Stimulated activated naive CD8-positive, alpha-beta T cell treated with anti-CD3 and anti-CD28 coated beads, Interleukin-15, amount 100 ng/mL, for 72 hours (primary cell): Measurements from ENCODE around the gene PTX4.
A peak's percentile ranks its signal among the peaks of the same experiment; 100 is the strongest.
"Not testable (repeated sequence)": the region's sequence is repeated elsewhere in the genome, so short reads cannot be mapped to it uniquely, and the experiment has no call there.

Source experiments
- ATAC-seq: fragments of 150-1000 bp; cut with Tn5 transposase; 2 replicates; pipeline ENCODE4 v1.10.0; 2021; ENCODE audit warnings: mild to moderate bottlenecking, moderate library complexity
- DNase-seq, 2 donors: peaks; one replicate each; pipeline ENCODE4 v3.0.0; 2021 to 2022
- H3K27ac Mint-ChIP-seq, 2 donors: one replicate each; pipeline ENCODE4 v1.8.0; 2022; ENCODE audit warnings: mild to moderate bottlenecking in 2 of 2, mixed read lengths in 2 of 2, moderate library complexity in 2 of 2
- H3K27me3 Mint-ChIP-seq: one replicate; pipeline ENCODE4 v1.8.0; 2022; ENCODE audit warnings: mixed read lengths
- H3K4me1 Mint-ChIP-seq: one replicate; pipeline ENCODE4 v1.8.0; 2022; ENCODE audit warnings: mild to moderate bottlenecking, mixed read lengths
- H3K4me3 Mint-ChIP-seq, 2 donors: one replicate each; pipeline ENCODE4 v1.8.0; 2022; ENCODE audit warnings: mild to moderate bottlenecking in 2 of 2, mixed read lengths in 2 of 2, moderate library complexity in 1 of 2
- H3K9me3 Mint-ChIP-seq, 2 donors: one replicate each; pipeline ENCODE4 v1.8.0; 2022; ENCODE audit warnings: mixed read lengths in 2 of 2

Gene PTX4

DNA sequence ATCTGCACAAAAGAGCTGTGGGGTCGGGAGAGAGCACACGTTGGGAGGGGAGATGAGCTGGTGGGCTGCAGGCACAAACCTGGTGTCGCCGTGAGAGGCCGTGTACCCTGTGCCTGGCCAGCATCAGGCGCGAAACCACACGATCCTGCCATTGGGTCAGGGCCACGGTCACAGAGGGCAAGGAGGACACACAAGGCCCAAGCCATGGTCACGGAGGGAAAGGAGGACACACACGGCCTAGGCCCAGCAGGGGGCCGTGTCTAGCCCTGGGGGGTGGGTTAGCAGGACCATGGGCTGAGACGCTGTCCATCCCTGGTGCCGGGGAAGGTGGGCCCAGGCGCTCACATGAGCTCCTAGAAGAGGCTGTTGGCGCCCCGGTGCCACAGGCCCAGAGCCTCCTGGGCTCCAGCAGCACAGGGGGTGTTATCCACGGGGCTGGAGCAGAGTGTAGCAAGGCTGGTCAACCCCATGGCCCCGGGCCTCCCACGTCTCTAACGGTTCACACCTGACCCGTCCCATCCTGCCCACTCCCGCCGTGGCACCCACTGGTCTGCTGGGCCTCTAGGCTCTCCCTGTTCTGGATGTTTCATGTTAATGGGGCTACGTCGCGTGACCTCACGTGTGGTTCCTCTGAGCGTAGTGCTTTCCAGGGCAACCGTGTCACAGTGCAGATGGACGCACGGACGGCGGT, 36.9 kb downstream of the PTX4 start:
- no peak for DNase-seq
- peak overlapping the region; percentile 48 to 78 for H3K27ac Mint-ChIP-seq
- no peaks in the 10 kb centered on the region for H3K9me3 Mint-ChIP-seq
- H3K4me3 Mint-ChIP-seq, result no peak overlapping the region
- peaks cover 5% of the 10 kb centered on the region for H3K4me1 Mint-ChIP-seq
- no peak for ATAC-seq
- no peaks in the 10 kb centered on the region for H3K27me3 Mint-ChIP-seq

DNA sequence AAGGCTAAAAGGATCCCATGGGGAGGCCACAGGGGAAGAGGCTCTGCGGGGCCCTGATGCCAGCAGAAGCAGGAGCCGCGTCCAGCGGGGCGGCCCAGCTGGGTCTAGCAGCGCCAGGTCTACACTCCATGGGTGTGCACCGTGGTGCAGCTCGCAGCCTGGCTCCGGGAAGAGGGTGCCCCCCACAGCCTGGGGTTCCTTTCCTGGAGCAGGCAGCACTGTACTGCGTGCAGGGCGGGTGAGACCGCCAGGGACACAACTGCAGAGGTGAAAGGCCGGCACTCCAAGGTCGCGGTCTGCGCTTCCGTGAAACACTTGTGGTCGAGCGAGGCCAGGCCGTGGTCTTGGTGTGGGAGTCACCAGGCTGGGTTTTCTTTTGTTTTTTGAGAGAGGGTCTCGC, 37.9 kb downstream of the PTX4 start:
- Mint-ChIP-seq H3K4me3 (no peak overlapping the region), H3K9me3 (no peaks in the 10 kb centered on the region), H3K27ac (no peak overlapping the region), H3K4me1 (peaks cover 5% of the 10 kb centered on the region), H3K27me3 (no peaks in the 10 kb centered on the region)
- ATAC-seq, result no peak
- no peak for DNase-seq

DNA sequence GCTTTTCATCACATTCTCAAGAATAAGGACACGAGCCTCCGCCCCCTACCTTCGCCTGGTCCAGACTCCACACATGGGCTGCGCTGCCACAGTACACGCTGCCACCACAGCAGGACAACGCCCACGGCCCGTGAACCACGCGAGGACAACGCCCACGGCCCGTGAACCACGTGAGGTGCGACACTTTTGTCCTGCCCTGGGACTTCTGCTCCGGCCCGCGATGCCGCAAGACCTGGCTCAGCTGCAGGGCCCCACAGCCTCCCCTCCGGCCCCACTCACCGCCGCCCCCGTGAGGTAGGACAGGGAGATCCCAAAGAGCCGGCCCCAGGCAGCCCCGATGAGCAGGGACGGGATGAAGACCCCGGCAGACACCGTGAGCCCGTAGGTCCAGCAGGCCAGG, 38.5 kb downstream of the PTX4 start:
- Mint-ChIP-seq H3K4me1 (peaks cover 5% of the 10 kb centered on the region), H3K27me3 (no peaks in the 10 kb centered on the region), H3K4me3 (no peak overlapping the region), H3K27ac (no peak overlapping the region), H3K9me3 (no peaks in the 10 kb centered on the region)
- DNase-seq (no peak), ATAC-seq (no peak)

DNA sequence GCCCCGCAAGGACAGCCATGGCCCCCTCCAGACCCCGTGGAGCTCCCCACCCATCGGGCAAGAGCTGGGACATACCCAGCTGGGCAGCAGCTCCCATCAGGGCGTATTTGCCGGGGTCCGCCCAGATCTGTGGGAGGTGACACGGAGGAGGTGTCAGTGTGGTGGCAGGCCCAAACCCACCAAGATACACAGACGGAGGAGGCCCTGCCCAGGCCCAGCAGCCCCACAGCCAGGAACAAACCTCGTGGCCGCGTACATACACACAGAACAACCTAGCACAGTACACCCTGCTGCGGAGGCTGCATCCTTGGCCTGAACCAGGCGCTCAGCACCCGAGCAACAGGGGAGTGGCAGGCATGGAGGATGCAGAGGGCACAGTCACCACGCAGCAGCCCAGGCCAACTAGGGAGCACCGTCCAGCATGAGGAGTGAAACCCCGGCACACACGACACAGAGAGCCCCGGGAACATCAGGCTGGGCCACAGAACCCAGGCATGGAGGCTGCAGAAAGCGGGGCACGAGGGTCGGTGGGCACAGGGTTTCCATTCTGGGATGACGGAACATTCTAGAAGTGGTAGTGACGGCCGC, 39.4 kb downstream of the PTX4 start:
- ATAC-seq (no peak), DNase-seq (no peak)
- peak overlapping the region in 1 of 2 donors; percentile 19 for H3K27ac Mint-ChIP-seq
- no peak overlapping the region for H3K4me3 Mint-ChIP-seq
- H3K9me3 Mint-ChIP-seq, result no peaks in the 10 kb centered on the region
- peaks cover 5% of the 10 kb centered on the region for H3K4me1 Mint-ChIP-seq
- no peaks in the 10 kb centered on the region for H3K27me3 Mint-ChIP-seq

DNA sequence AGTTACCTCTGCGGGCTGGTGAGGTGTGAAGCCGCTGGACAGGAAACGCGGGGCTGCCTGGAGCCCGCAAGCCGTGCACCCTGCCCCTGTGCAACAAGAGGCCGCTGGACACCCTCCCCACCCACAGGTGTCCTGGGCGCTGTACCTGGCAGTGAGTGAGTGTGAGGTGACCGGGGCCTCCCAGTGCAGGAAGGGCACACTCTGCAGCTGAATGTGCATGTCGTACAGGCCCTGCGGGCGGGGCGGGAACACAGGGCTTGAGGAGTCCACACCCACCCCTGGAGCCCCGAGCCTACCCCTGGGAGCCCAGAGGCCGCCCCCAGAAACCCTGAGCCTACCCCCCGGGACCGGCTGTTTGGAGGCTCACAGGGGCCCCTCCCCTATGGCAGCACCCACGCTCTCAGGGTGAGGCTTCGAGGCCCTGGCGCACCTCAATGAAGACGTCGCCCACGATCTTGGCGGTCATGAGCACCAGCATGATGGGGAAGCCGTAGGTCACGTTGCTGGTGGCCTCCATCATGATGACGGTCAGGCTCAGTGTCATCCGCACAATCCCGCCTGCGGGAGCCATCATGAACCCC, 40.1 kb downstream of the PTX4 start:
- H3K9me3 Mint-ChIP-seq, result no peaks in the 10 kb centered on the region
- ATAC-seq (no peak), DNase-seq (no peak)
- H3K4me1 Mint-ChIP-seq, result peaks cover 5% of the 10 kb centered on the region
- no peaks in the 10 kb centered on the region for H3K27me3 Mint-ChIP-seq
- H3K4me3 Mint-ChIP-seq, result no peak overlapping the region
- peak overlapping the region in 1 of 2 donors; percentile 71 for H3K27ac Mint-ChIP-seq

DNA sequence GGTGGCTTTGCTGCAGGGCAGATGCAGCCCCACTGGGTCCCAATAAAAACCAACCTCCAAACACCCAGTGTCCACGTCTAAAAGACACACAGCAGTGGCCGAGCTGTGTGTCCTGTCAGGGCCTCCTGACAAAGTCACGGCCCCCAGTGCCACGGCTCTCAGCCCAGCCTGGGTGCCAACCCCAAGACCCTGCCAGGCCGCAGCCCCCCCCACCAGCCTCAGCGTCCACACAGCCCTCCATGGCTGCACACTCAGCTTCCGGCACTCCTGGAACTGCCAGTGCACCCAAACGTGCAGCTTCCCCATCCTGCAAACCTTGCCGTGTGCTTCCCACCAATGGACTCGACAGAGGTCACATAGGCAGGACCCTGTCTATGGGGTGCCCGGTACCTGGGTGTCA, 40.8 kb downstream of the PTX4 start:
- Mint-ChIP-seq H3K27ac (no peak overlapping the region), H3K9me3 (no peaks in the 10 kb centered on the region), H3K4me3 (no peak overlapping the region), H3K4me1 (peaks cover 5% of the 10 kb centered on the region), H3K27me3 (no peaks in the 10 kb centered on the region)
- DNase-seq (no peak), ATAC-seq (no peak)

DNA sequence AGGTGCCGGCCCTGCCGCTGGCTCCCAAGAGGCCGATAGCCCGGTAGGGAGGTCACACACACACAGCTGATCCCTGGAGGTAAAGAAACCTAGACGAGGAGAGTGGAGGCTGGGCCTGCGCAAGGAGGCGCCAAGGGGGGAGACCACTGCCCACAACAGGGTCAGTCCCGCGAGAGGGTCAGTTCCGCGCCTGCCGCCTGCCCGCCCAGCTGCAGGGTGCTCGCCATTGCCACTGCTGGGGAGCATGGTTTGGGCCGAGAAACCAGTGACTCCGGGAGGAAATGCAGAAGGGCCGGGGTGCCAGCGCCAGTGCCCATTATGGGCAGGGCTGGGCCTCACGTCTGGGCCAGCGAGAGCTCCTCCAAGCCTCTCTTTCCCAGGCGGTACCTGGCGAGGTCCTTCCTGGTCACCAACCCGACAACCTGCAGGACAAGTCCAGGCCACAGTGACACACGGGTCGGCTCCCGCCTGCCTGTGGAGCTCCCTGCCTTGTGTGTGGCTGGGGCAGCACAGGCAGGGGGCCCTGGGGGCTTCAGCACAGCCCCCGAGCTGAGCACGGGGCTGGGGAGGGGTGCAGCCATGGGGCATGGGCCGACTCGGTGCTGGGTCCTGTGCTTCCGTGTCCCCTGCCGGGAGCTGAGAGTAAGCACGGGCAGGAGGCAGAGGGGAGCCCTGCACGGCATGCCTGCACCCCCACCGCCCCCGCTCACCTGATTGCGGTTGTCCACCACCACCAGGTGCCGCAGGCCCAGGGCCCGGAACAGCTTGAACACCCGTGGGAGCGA, 42.3 kb downstream of the PTX4 start:
- H3K4me1 Mint-ChIP-seq, result peaks cover 3% of the 10 kb centered on the region
- no peaks in the 10 kb centered on the region for H3K27me3 Mint-ChIP-seq
- no peaks in the 10 kb centered on the region for H3K9me3 Mint-ChIP-seq
- H3K4me3 Mint-ChIP-seq, result no peak overlapping the region
- DNase-seq (no peak), ATAC-seq (no peak)
- H3K27ac Mint-ChIP-seq, result no peak overlapping the region

DNA sequence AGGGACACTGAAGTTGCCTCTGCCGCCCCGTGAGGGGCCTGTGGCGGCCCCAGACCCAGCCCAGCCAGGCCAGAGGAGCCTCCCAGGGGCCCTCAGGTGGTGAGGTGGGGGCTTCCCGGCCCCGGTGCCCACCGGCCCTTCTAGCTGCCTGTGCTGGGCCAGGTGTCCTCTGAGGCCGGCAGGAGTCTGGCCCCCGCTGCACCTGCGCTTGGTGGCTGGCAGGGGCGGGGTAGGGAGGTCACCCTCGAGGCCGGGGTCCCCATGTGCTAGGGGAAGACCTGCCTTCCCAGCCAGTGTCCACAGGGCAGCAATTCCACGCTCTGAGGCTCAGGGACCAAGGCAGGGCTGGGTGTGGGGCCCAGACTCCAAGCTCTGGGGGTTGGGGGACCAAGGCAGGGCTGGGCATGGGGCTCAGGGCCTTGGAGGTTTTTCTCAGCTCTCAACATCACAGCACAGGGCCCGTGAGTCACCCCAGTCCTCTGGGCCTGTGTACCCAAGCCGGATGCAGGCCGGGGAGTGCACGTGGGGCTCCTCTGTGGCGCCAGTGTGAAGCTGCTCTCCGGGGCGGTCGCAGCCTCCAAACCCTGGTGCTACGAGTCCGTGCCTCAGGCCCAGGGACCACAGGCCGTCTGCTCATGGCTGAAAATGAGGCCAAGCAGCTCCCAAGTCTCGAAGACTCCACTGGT, 43.1 kb downstream of the PTX4 start:
- Mint-ChIP-seq H3K4me1 (no peaks in the 10 kb centered on the region), H3K27ac (no peak overlapping the region), H3K9me3 (no peaks in the 10 kb centered on the region), H3K27me3 (no peaks in the 10 kb centered on the region), H3K4me3 (no peak overlapping the region)
- ATAC-seq, result no peak
- DNase-seq, result no peak

DNA sequence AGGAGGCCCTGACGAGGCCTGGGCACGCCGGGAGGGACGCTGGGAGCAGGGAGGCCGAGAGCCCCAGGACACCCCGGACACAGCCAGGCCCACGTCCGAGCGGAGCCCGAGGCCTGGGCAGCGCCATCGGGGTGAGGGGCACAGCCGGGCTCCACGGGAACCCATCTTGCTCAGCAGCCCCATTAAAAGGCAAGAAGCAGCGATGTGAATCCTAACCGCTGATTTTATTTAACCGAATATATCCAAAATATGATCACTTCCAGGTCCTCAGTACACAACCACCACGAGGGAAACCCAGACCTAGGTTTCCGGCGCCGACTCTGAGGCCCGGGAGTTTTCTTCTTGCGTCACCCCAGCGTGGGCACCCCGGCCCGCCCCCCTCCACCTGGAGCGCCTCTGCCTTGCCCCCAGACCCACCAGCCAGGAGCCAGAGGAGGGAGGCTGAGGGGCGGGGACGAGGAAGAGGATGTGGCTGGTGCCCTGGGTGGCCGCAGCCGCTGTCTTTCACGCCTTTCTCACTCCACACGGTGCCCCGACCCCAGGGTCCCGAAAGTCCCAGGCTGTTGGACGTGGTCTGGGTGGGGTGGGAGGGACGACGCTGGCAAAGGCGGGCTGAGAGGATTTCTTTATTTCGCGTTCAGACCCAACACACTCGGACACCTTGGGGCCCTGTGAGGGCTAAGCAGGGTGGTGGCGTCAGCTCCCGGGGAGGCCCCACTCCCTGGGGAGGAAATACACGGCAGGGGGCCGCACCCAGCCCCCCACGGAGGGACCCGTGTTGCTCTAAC, 43.8 kb downstream of the PTX4 start:
- Mint-ChIP-seq H3K4me1 (no peaks in the 10 kb centered on the region), H3K27ac (no peak overlapping the region), H3K4me3 (no peak overlapping the region), H3K9me3 (no peaks in the 10 kb centered on the region), H3K27me3 (no peaks in the 10 kb centered on the region)
- ATAC-seq, result no peak
- DNase-seq, result no peak

DNA sequence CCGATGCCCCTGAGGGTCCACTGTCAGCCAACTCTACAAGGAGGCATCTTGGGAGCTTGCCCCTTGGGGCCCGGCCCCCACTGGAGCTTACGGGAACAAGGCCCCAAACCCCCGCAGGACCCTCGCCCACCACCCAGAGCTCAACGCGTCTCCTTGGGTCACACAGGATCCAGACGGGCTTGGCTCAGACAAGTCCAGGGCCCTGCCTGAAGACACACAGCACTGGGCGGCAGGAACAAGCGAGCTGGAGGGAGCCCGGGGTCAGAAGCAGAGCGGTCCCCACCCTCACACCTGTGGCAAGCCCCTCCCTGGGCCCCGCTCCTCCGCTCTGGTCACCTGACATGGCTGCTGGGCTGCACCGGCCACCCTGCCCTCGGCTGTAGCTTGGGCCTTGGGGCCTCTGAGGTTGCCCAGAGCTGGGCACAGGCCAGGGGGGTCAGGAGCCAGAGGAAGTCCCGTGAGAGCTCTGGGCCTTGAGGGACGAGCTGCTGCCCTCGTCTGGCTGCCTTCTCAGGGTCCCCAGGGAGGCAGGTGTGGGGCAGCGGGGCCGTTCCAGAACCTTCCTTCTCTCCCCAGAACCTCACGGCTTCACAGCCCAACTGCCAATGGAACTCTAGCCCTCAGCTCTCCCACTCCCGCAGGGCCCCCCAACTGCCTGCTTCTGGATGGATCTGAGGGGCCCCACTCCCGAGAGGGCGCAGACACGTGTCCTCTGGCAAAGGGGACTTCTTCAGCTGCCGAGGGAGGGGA, 44.6 kb downstream of the PTX4 start, which contains the start of gene CCDC154:
CCDC154 (minus strand) TSS at position 577 of the 750 bp plus-strand sequence; CDS start at position 343, 234 bp downstream.
- no peak within 1 kb of the TSS for H3K27ac Mint-ChIP-seq
- ATAC-seq (no peak), DNase-seq (no peak)
- no peaks in the 10 kb centered on the region for H3K9me3 Mint-ChIP-seq
- no peaks in the 10 kb centered on the region for H3K4me1 Mint-ChIP-seq
- no peak within 1 kb of the TSS for H3K4me3 Mint-ChIP-seq
- H3K27me3 Mint-ChIP-seq, result no peaks in the 10 kb centered on the region

DNA sequence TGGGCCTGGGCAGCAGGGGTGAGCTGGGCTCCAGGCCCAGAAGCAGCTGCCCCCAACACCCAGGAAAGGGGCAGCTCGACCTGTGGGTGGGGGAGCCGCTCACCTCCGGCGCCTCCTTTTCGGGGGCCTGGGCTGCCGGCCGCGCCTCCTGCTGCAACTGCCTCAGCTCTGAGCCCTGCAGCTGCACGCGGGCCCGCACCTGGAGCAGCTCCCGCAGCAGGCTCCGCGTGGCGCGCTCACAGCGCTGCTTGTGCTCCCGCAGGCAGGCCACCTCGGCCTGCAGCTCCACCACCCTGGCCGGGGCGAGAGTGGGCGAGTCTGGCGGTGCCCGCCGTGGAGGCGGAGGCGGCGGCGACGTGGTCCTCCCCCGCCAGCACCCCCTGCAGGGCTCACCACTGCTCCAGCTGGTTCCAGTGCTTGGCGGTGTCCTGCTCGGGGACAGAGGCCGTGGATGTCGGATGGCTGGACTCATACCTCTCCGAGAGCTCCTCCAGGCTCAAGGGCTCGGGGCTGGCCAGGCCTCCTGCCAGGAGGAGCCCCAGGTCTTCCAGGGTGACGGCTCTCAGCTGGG, 45.3 kb downstream of the PTX4 start:
- ATAC-seq, result no peak
- Mint-ChIP-seq H3K9me3 (no peaks in the 10 kb centered on the region), H3K27me3 (no peaks in the 10 kb centered on the region), H3K4me3 (no peak overlapping the region), H3K4me1 (no peaks in the 10 kb centered on the region), H3K27ac (no peak overlapping the region)
- DNase-seq, result no peak

DNA sequence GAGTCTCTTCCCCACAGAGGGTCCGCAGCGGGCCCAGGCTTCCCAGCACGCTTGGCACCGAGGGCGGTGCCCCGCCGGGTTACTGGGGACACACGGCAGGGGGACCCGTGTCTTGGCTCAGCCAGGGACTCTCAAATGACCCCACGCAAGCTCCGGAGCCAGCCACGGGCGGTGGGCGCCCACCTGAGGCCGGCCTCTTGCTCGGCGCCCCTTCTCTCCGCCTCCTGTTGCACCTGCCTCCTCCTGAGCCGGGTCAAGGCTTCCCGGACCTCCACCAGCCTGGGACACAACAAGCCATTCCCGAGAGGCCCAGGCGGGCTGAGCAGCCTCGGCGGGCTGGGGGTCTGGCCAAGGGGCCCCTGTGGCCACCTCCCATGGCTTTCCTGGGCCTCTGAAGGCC, 46.0 kb downstream of the PTX4 start:
- Mint-ChIP-seq H3K4me3 (no peak overlapping the region), H3K4me1 (no peaks in the 10 kb centered on the region), H3K9me3 (no peaks in the 10 kb centered on the region), H3K27ac (no peak overlapping the region), H3K27me3 (no peaks in the 10 kb centered on the region)
- no peak for ATAC-seq
- DNase-seq, result no peak

DNA sequence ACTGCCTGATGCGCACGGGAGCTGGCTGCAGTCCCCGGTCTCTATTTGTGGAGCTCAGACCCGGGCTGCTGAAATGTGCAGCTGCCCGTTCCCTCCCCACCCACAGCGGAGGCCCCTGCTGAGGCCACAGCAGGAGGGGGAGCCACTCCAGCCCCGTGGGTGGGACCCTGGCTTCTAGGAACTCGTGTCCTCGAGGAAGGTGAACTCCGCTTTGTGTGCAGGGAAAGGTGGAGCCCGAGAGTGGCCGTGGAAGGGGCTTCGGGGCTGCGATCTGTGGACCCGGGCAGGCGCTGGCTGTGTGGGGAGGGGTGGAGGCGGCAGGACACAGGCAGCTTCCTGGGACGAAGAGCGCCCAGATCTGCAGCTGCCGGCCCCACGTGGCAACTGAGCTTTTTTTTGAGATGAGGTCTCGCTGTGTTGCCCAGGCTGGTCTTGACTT, 47.3 kb downstream of the PTX4 start:
- no peak for DNase-seq
- no peak overlapping the region for H3K27ac Mint-ChIP-seq
- H3K4me1 Mint-ChIP-seq, result no peaks in the 10 kb centered on the region
- no peak for ATAC-seq
- no peak overlapping the region for H3K4me3 Mint-ChIP-seq
- H3K9me3 Mint-ChIP-seq, result no peaks in the 10 kb centered on the region
- H3K27me3 Mint-ChIP-seq, result no peaks in the 10 kb centered on the region

DNA sequence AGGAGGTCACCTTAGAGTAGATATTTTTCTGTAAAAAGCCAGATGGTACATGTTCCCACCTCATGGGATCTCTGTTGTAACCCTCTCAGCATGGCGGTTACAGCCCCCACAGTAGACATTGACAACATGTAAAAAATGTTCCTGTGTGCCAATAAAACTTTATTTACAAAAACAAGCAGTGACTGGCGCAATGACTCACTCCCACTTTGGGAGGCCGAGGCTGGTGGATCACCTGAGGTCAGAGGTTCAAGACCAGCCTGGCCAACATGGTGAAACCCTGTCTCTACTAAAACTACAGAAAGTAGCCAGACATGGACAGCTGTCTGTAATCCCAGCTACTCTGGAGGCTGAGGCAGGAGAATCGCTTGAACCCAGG, 49.1 kb downstream of the PTX4 start:
- H3K4me1 Mint-ChIP-seq, H3K9me3 Mint-ChIP-seq, ATAC-seq, H3K27me3 Mint-ChIP-seq, H3K4me3 Mint-ChIP-seq, H3K27ac Mint-ChIP-seq, DNase-seq: not testable (repeated sequence)
